IMR-90 (cell line): ENCODE results near the gene CYP8B1. TPM values are rescaled to one million over a fixed set of nuclear protein-coding genes. Genes with fewer than 3 reads are reported as not detected.

Experiments used
- ATAC-seq: fragments of 200-7000 bp; cut with Tn5 transposase; 2 replicates; pipeline ENCODE4 v1.9.1; 2020; ENCODE audit warnings: low read depth, mild to moderate bottlenecking, moderate library complexity
- BruUV-seq: library from RNA; stranded (reverse); fragments of 400-500 nt; replicated peaks from 2 replicates; lab custom pipeline; 2021; lab: Mats Ljungman, UMichigan
- CTCF ChIA-PET: fragments of 300-600 bp; formaldehyde crosslinking; extraction: SDS; loops from one replicate; lab custom pipeline; 2021; ENCODE audit warnings: antibody characterized with exemption; lab: Yijun Ruan, JAX
- POLR2A ChIA-PET: fragments of 300-600 bp; sonication (Branson Sonifier 250); formaldehyde crosslinking; loops from one replicate; lab custom pipeline; 2022; ENCODE audit warnings: antibody characterized with exemption; ENCODE audit not compliant: unreplicated experiment; lab: Charles Lee
- DNase-seq: peaks from one replicate; pipeline ENCODE4 v3.0.0; 2013
- H2AFZ ChIP-seq: replicated peaks from 2 replicates; pipeline ENCODE3; 2013; ENCODE audit warnings: low read length, mild to moderate bottlenecking; ENCODE audit not compliant: poor library complexity
- H2AK5ac ChIP-seq: 2 replicates; pipeline ENCODE4 v1.6.1; 2013; ENCODE audit warnings: low read depth, low read length, inconsistent platforms
- H2AK9ac ChIP-seq: replicated peaks from 2 replicates; pipeline ENCODE3; 2013; ENCODE audit warnings: mild to moderate bottlenecking, low read depth, low read length, moderate library complexity; ENCODE audit not compliant: poor library complexity
- H2BK120ac ChIP-seq: 2 replicates; pipeline ENCODE4 v1.6.1; 2013; ENCODE audit warnings: low read depth, low read length, inconsistent platforms
- H2BK15ac ChIP-seq: 3 replicates; pipeline ENCODE4 v1.6.1; 2013; ENCODE audit warnings: low read depth, low read length, inconsistent platforms
- H2BK20ac ChIP-seq: 2 replicates; pipeline ENCODE4 v1.6.1; 2013; ENCODE audit warnings: low read depth, mild to moderate bottlenecking, inconsistent platforms, low read length, moderate library complexity
- H2BK5ac ChIP-seq: 2 replicates; pipeline ENCODE4 v1.6.1; 2013; ENCODE audit warnings: mild to moderate bottlenecking, low read depth, low read length, inconsistent platforms; ENCODE audit not compliant: poor library complexity, severe bottlenecking
- H3K14ac ChIP-seq: replicated peaks from 2 replicates; pipeline ENCODE4 v1.6.1; 2013; ENCODE audit warnings: low read depth, low read length, inconsistent platforms
- H3K18ac ChIP-seq: 2 replicates; pipeline ENCODE4 v1.6.1; 2013; ENCODE audit warnings: low read depth, low read length, control low read depth
- H3K23ac ChIP-seq: 2 replicates; pipeline ENCODE4 v1.6.1; 2013; ENCODE audit warnings: low read depth, low read length, inconsistent platforms
- H3K27ac ChIP-seq: 2 replicates; pipeline ENCODE4 v1.5.1; 2013; ENCODE audit warnings: mild to moderate bottlenecking, control low read depth, low read length; ENCODE audit not compliant: insufficient read depth
- H3K27me3 ChIP-seq: 2 replicates; pipeline ENCODE4 v1.6.1; 2013; ENCODE audit warnings: low read length; ENCODE audit not compliant: control insufficient read depth, insufficient read depth
- H3K36me3 ChIP-seq: 2 replicates; pipeline ENCODE4 v1.6.1; 2013; ENCODE audit warnings: low read length, mixed read lengths; ENCODE audit not compliant: control insufficient read depth, insufficient read depth
- H3K4ac ChIP-seq: 2 replicates; pipeline ENCODE4 v1.6.1; 2013; ENCODE audit warnings: low read depth, low read length, inconsistent platforms
- H3K4me1 ChIP-seq: 2 replicates; pipeline ENCODE4 v1.6.1; 2013; ENCODE audit warnings: low read length, mixed read lengths; ENCODE audit not compliant: control insufficient read depth, insufficient read depth
- H3K4me2 ChIP-seq: 2 replicates; pipeline ENCODE4 v1.6.1; 2013; ENCODE audit warnings: low read depth, mild to moderate bottlenecking, control low read depth, low read length, moderate library complexity
- H3K4me3 ChIP-seq: 2 replicates; pipeline ENCODE4 v1.5.1; 2013; ENCODE audit warnings: low read depth, mild to moderate bottlenecking, control low read depth, low read length, moderate library complexity; ENCODE audit not compliant: insufficient read depth
- H3K56ac ChIP-seq: 2 replicates; pipeline ENCODE4 v1.6.1; 2013; ENCODE audit warnings: low read length, inconsistent platforms; ENCODE audit not compliant: insufficient read depth; ENCODE audit errors: extremely low read depth
- H3K79me1 ChIP-seq, 2 experiments: 2 replicates each; pipeline ENCODE4 v1.6.1; 2013; ENCODE audit warnings: low read length in 2 of 2, inconsistent platforms in 1 of 2, low read depth in 1 of 2
- H3K9ac ChIP-seq: 2 replicates; pipeline ENCODE4 v1.6.1; 2013; ENCODE audit warnings: low read depth, low read length, control low read depth
- H3K9me1 ChIP-seq: 2 replicates; pipeline ENCODE4 v1.6.1; 2013; ENCODE audit warnings: low read length, inconsistent platforms; ENCODE audit not compliant: insufficient read depth
- H3K9me3 ChIP-seq: 2 replicates; pipeline ENCODE4 v1.6.1; 2013; ENCODE audit warnings: low read length; ENCODE audit not compliant: control insufficient read depth, insufficient read depth
- H4K20me1 ChIP-seq: 2 replicates; pipeline ENCODE4 v1.6.1; 2013; ENCODE audit warnings: low read length, inconsistent platforms; ENCODE audit not compliant: insufficient read depth
- H4K5ac ChIP-seq: 2 replicates; pipeline ENCODE4 v1.6.1; 2013; ENCODE audit warnings: mild to moderate bottlenecking, low read depth, low read length, control low read depth
- H4K8ac ChIP-seq, 2 experiments: 2 replicates each; pipeline ENCODE4 v1.6.1; 2013; ENCODE audit warnings: low read depth in 2 of 2, low read length in 2 of 2, control low read depth in 1 of 2, inconsistent platforms in 1 of 2
- H4K91ac ChIP-seq: 2 replicates; pipeline ENCODE4 v1.6.1; 2013; ENCODE audit warnings: low read depth, low read length, inconsistent platforms; ENCODE audit not compliant: insufficient read depth
- BHLHE40 ChIP-seq: fragments of 150-350 bp; IDR thresholded peaks from 2 replicates; pipeline ENCODE4 v1.6.1; 2016; ENCODE audit warnings: mild to moderate bottlenecking, low read depth, low read length
- CEBPB ChIP-seq: IDR thresholded peaks from 2 replicates; pipeline ENCODE4 v1.6.1; 2012; ENCODE audit warnings: low read depth, low read length, improper control_type of control experiment
- CHD1 ChIP-seq: IDR thresholded peaks from 2 replicates; pipeline ENCODE4 v1.6.1; 2012; ENCODE audit warnings: low read depth, low read length, improper control_type of control experiment
- CTCF ChIP-seq: conservative IDR thresholded peaks from 2 replicates; pipeline ENCODE4 v1.5.1; 2012; ENCODE audit warnings: mild to moderate bottlenecking, low read depth, low read length, improper control_type of control experiment
- ELK1 ChIP-seq: fragments of 150-350 bp; IDR thresholded peaks from 2 replicates; pipeline ENCODE4 v1.6.1; 2016; ENCODE audit warnings: low read depth, mild to moderate bottlenecking, low read length, moderate library complexity, borderline replicate concordance
- FOS ChIP-seq: fragments of 150-350 bp; IDR thresholded peaks from 2 replicates; pipeline ENCODE4 v1.6.1; 2016; ENCODE audit warnings: low read depth, low read length
- MAFK ChIP-seq: IDR thresholded peaks from 2 replicates; pipeline ENCODE4 v1.6.1; 2012; ENCODE audit warnings: low read depth, low read length, improper control_type of control experiment
- MAZ ChIP-seq: IDR thresholded peaks from 2 replicates; pipeline ENCODE4 v1.6.1; 2012; ENCODE audit warnings: low read depth, mild to moderate bottlenecking, low read length, improper control_type of control experiment, moderate library complexity, borderline replicate concordance
- MXI1 ChIP-seq: IDR thresholded peaks from 2 replicates; pipeline ENCODE4 v1.6.1; 2012; ENCODE audit warnings: low read depth, mild to moderate bottlenecking, low read length, moderate library complexity, borderline replicate concordance
- NFE2L2 ChIP-seq: fragments of 150-350 bp; IDR thresholded peaks from 2 replicates; pipeline ENCODE4 v1.6.1; 2016; ENCODE audit warnings: low read depth, mild to moderate bottlenecking, low read length
- POLR2A ChIP-seq: IDR thresholded peaks from 2 replicates; pipeline ENCODE4 v1.6.1; 2012; ENCODE audit warnings: mild to moderate bottlenecking, low read depth, low read length
- RAD21 ChIP-seq: IDR thresholded peaks from 2 replicates; pipeline ENCODE4 v1.6.1; 2012; ENCODE audit warnings: low read length, improper control_type of control experiment
- RCOR1 ChIP-seq: IDR thresholded peaks from 2 replicates; pipeline ENCODE4 v1.6.1; 2012; ENCODE audit warnings: mild to moderate bottlenecking, low read length, improper control_type of control experiment; ENCODE audit not compliant: insufficient replicate concordance
- RFX5 ChIP-seq: IDR thresholded peaks from 2 replicates; pipeline ENCODE4 v1.8.0; 2012; ENCODE audit warnings: low read depth, mild to moderate bottlenecking, low read length, moderate library complexity
- SMC3 ChIP-seq: fragments of 150-350 bp; IDR thresholded peaks from 2 replicates; pipeline ENCODE4 v1.6.1; 2016; ENCODE audit warnings: low read depth, mild to moderate bottlenecking, antibody characterized with exemption, low read length, moderate library complexity
- WGBS, 2 experiments: methylation state at CpG; one replicate each; pipeline versions ENCODE4 v1.1.5 to v1.1.7; 2013; ENCODE audit warnings: missing lambda C conversion rate in 2 of 2; ENCODE audit not compliant: insufficient read length in 1 of 2; ENCODE audit errors: extremely low coverage in 2 of 2; 5-methylcytosine and 5-hydroxymethylcytosine counted together
- dilution Hi-C: fragments of 300-500 bp; cut with HindIII; formaldehyde crosslinking; loops from one replicate; pipeline ENCODE4 v1.14.3; 2018; ENCODE audit warnings: low sequenced_read_pairs; ENCODE audit not compliant: unreplicated experiment
- in situ Hi-C: fragments of 300-500 bp; cut with MboI; formaldehyde crosslinking; loops from 3 replicates; pipeline ENCODE4 v1.14.3; 2019; ENCODE audit warnings: low sequenced_read_pairs, inconsistent platforms, mixed read lengths
- intact Hi-C: fragments of 100-400 bp; cut with micrococcal nuclease; formaldehyde crosslinking; loops from 2 replicates; pipeline ENCODE4 v1.10.0; 2022
- polyA plus RNA-seq, 3 experiments: library from polyadenylated mRNA; depleted of rRNA; stranded (reverse); fragments of >200 nt; gene quantifications; 2 replicates each; pipeline ENCODE4 v1.2.3, GENCODE V29; 2012; ENCODE audit warnings: low replicate concordance in 1 of 3
- total RNA-seq: library from RNA; depleted of rRNA; stranded (reverse); fragments of >200 nt; gene quantifications from 2 replicates; pipeline ENCODE4 v1.2.3, GENCODE V29; 2012

The CYP8B1 gene
- total and polyA plus RNA-seq, 2 of the 4 experiments (the other 2 are of a cell fraction), result not detected

- Histone ChIP-seq H3K14ac (no peak overlapping the region), H2BK5ac (no peak overlapping the region), H3K23ac (no peak overlapping the region), H2BK120ac (no peak overlapping the region), H3K18ac (no peak overlapping the region), H3K4me3 (no peak overlapping the region), H4K8ac (no peak overlapping the region), H2AFZ (no peak overlapping the region), H3K9me3 (no peaks in the 10 kb centered on the region), H3K36me3 (no peaks in the 10 kb centered on the region), H3K9me1 (no peaks in the 10 kb centered on the region), H2BK15ac (no peak overlapping the region), H2BK20ac (no peak overlapping the region), H2AK5ac (no peak overlapping the region), H3K4ac (no peak overlapping the region), H3K27ac (no peak overlapping the region), H4K91ac (no peak overlapping the region), H3K27me3 (peaks cover 20% of the 10 kb centered on the region), H4K20me1 (no peaks in the 10 kb centered on the region), H2AK9ac (no peak overlapping the region), H3K9ac (no peak overlapping the region), H3K4me1 (no peaks in the 10 kb centered on the region), H3K79me1 (no peaks in the 10 kb centered on the region), H4K5ac (no peak overlapping the region), H3K56ac (no peak overlapping the region), H3K4me2 (no peak overlapping the region)
- intact Hi-C loops, result no loop called here
- dilution Hi-C loops, result no loop called here
- TF ChIP-seq BHLHE40 (no peak), RFX5 (no peak), MXI1 (no peak), SMC3 (no peak), CTCF (no peak), MAFK (no peak), POLR2A (no peak), MAZ (no peak), ELK1 (no peak), NFE2L2 (no peak), CEBPB (no peak), FOS (no peak), RCOR1 (no peak), CHD1 (no peak), RAD21 (no peak)
- BruUV-seq, result no TSS peak
- ATAC-seq, result no peak
- DNase-seq, result no peak
- POLR2A ChIA-PET, result no interaction called here
- CTCF ChIA-PET, result interaction anchor here (0.7 kb wide), 1 partner anchor 493 kb away, joined by 3 read pairs; no protein-coding TSS in a partner anchor
- 73% methylated on average over 2 of the region's 7 CpGs; no CpG with 5 or more reads in 1 of the 2 experiments for WGBS, 2 experiments
- in situ Hi-C loops, result no loop called here
Observed at GRCh38 chr3:42867138-42867537, 8.5 kb downstream of the CYP8B1 start.
